ENCODE data around the gene MAG.

Gene MAG

GRCh38 chr19:35299523-35300338 lies 7.8 kb downstream of the MAG start:
- H3K4me2 ChIP-seq (ENCODE audit: low read depth, low read length, poor library complexity, severe bottlenecking), result no peak overlapping the region
- no peaks in the 10 kb centered on the region for H3K4me1 ChIP-seq (ENCODE audit: insufficient read depth, low read length, poor library complexity, severe bottlenecking)
- no peak overlapping the region for H2AFZ ChIP-seq (ENCODE audit: low read length)
- no peaks in the 10 kb centered on the region for H3K9me3 ChIP-seq (ENCODE audit: insufficient read depth, low read depth, low read length)
- H3K4me3 ChIP-seq (ENCODE audit: low read length, poor library complexity, severe bottlenecking), result no peak overlapping the region
- no peak overlapping the region for H3K9ac ChIP-seq (ENCODE audit: low read depth, low read length, poor library complexity, severe bottlenecking)
- H3K27me3 ChIP-seq (ENCODE audit: insufficient read depth, low read length, poor library complexity, severe bottlenecking), result no peaks in the 10 kb centered on the region
- H4K20me1 ChIP-seq (ENCODE audit: insufficient read depth, low read length, poor library complexity, severe bottlenecking), result no peaks in the 10 kb centered on the region
- TF ChIP-seq CTCF (conservative IDR thresholded peaks at IDR 0.05; ENCODE audit: low read length) (no peak), EZH2phosphoT487 (IDR thresholded peaks at IDR 0.05; ENCODE audit: borderline replicate concordance) (no peak)
- H3K79me2 ChIP-seq (ENCODE audit: insufficient read depth, low read length), result no peaks in the 10 kb centered on the region
- H3K9me2 ChIP-seq (replicated peaks; ENCODE audit: low read depth, low read length), result no peaks in the 10 kb centered on the region
- no peaks in the 10 kb centered on the region for H3K36me3 ChIP-seq (ENCODE audit: insufficient read depth, low read length)
- no peaks in the 10 kb centered on the region for H3F3A ChIP-seq (ENCODE audit: low read depth)

- Histone ChIP-seq H3K9ac (ENCODE audit: low read depth, low read length, poor library complexity, severe bottlenecking) (no peak overlapping the region), H3K9me3 (ENCODE audit: insufficient read depth, low read depth, low read length) (no peaks in the 10 kb centered on the region), H3K79me2 (ENCODE audit: insufficient read depth, low read length) (no peaks in the 10 kb centered on the region), H3K4me1 (ENCODE audit: insufficient read depth, low read length, poor library complexity, severe bottlenecking) (no peaks in the 10 kb centered on the region), H3F3A (ENCODE audit: low read depth) (no peaks in the 10 kb centered on the region), H3K4me3 (ENCODE audit: low read length, poor library complexity, severe bottlenecking) (no peak overlapping the region), H3K4me2 (ENCODE audit: low read depth, low read length, poor library complexity, severe bottlenecking) (no peak overlapping the region), H2AFZ (ENCODE audit: low read length) (no peak overlapping the region), H3K27me3 (ENCODE audit: insufficient read depth, low read length, poor library complexity, severe bottlenecking) (no peaks in the 10 kb centered on the region), H3K36me3 (ENCODE audit: insufficient read depth, low read length) (no peaks in the 10 kb centered on the region), H3K9me2 (replicated peaks; ENCODE audit: low read depth, low read length) (no peaks in the 10 kb centered on the region), H4K20me1 (ENCODE audit: insufficient read depth, low read length, poor library complexity, severe bottlenecking) (no peaks in the 10 kb centered on the region)
- no peak for TF ChIP-seq CTCF (conservative IDR thresholded peaks at IDR 0.05; ENCODE audit: low read length)
- no peak for TF ChIP-seq EZH2phosphoT487 (IDR thresholded peaks at IDR 0.05; ENCODE audit: borderline replicate concordance)
Measured at GRCh38 chr19:35300339-35300649, 8.3 kb downstream of the MAG start.

- no peaks in the 10 kb centered on the region for H3K79me2 ChIP-seq (ENCODE audit: insufficient read depth, low read length)
- H2AFZ ChIP-seq (ENCODE audit: low read length), result no peak overlapping the region
- H3K36me3 ChIP-seq (ENCODE audit: insufficient read depth, low read length), result no peaks in the 10 kb centered on the region
- TF ChIP-seq CTCF (conservative IDR thresholded peaks at IDR 0.05; ENCODE audit: low read length) (no peak), EZH2phosphoT487 (IDR thresholded peaks at IDR 0.05; ENCODE audit: borderline replicate concordance) (no peak)
- no peak overlapping the region for H3K4me3 ChIP-seq (ENCODE audit: low read length, poor library complexity, severe bottlenecking)
- H3K4me2 ChIP-seq (ENCODE audit: low read depth, low read length, poor library complexity, severe bottlenecking), result no peak overlapping the region
- no peak overlapping the region for H3K9ac ChIP-seq (ENCODE audit: low read depth, low read length, poor library complexity, severe bottlenecking)
- H3K9me3 ChIP-seq (ENCODE audit: insufficient read depth, low read depth, low read length), result no peaks in the 10 kb centered on the region
- H3F3A ChIP-seq (ENCODE audit: low read depth), result no peaks in the 10 kb centered on the region
- no peaks in the 10 kb centered on the region for H3K4me1 ChIP-seq (ENCODE audit: insufficient read depth, low read length, poor library complexity, severe bottlenecking)
- H4K20me1 ChIP-seq (ENCODE audit: insufficient read depth, low read length, poor library complexity, severe bottlenecking), result no peaks in the 10 kb centered on the region
- H3K9me2 ChIP-seq (replicated peaks; ENCODE audit: low read depth, low read length), result no peaks in the 10 kb centered on the region
- H3K27me3 ChIP-seq (ENCODE audit: insufficient read depth, low read length, poor library complexity, severe bottlenecking), result no peaks in the 10 kb centered on the region
Measured at GRCh38 chr19:35301961-35302360, 10.0 kb downstream of the MAG start.
